ENCODE results near the gene SRGAP2B. TPM values are rescaled to one million over a fixed set of nuclear protein-coding genes. Genes with fewer than 3 reads are reported as not detected.
"Not testable (repeated sequence)": the region's sequence is repeated elsewhere in the genome, so short reads cannot be mapped to it uniquely, and the experiment has no call there.

Gene SRGAP2B
- total RNA-seq, 1 experiment from 2014 or later = 23.5 TPM

GRCh38 chr1:145123062-145123395, 27.9 kb upstream of the SRGAP2B start:
- H2BK120ac ChIP-seq (ENCODE audit: low read depth, low read length, poor library complexity, severe bottlenecking); H3K79me2 ChIP-seq (ENCODE audit: insufficient read depth, low read length); H3K27ac Mint-ChIP-seq; H3K23me2 ChIP-seq (ENCODE audit: insufficient read length, low read depth, low read length, poor library complexity, severe bottlenecking); H3K9me3 Mint-ChIP-seq; H3K36me3 Mint-ChIP-seq (ENCODE audit: insufficient read depth in 1 of 3, low read depth in 3 of 3); H2AFZ ChIP-seq (ENCODE audit: low read length); H4K8ac ChIP-seq (replicated peaks; ENCODE audit: insufficient read length, low read depth, low read length); H2BK20ac ChIP-seq (ENCODE audit: low read depth, low read length, poor library complexity, severe bottlenecking); H4K5ac ChIP-seq (ENCODE audit: insufficient read length, low read depth, low read length); H3K27me3 Mint-ChIP-seq (ENCODE audit: low read depth); H3K14ac ChIP-seq (ENCODE audit: insufficient read depth, low read length); H3K79me1 ChIP-seq (ENCODE audit: insufficient read depth, low read depth, low read length, poor library complexity, severe bottlenecking); DNase-seq; H3K4me1 ChIP-seq (ENCODE audit: insufficient read depth, low read length); H3K27ac ChIP-seq (ENCODE audit: insufficient read length, low read depth, low read length); H4K91ac ChIP-seq (ENCODE audit: insufficient read length, low read depth, low read length); H3K56ac ChIP-seq (ENCODE audit: insufficient read length, low read depth, low read length); H3K18ac ChIP-seq (ENCODE audit: insufficient read length, low read depth, low read length); H3K23ac ChIP-seq (ENCODE audit: insufficient read length, low read depth, low read length); H3K27me3 ChIP-seq (ENCODE audit: insufficient read depth, low read length); H2BK15ac ChIP-seq (ENCODE audit: low read depth, low read length); H3K4me1 Mint-ChIP-seq; H3K4me2 ChIP-seq (ENCODE audit: insufficient read depth, insufficient read length, low read length); H2BK12ac ChIP-seq (ENCODE audit: insufficient read length, low read depth, low read length); H4K20me1 ChIP-seq (ENCODE audit: control insufficient read depth, insufficient read depth, insufficient read length); H2AK5ac ChIP-seq (ENCODE audit: insufficient read length, low read length); H2BK5ac ChIP-seq (ENCODE audit: insufficient read length, low read length); H3K4ac ChIP-seq (ENCODE audit: low read depth, low read length); H3K4me3 Mint-ChIP-seq; H3K9ac ChIP-seq (ENCODE audit: extremely low read depth, insufficient read length, low read length); H3K9me3 ChIP-seq (ENCODE audit: control insufficient read depth, low read depth, low read length); H3T11ph ChIP-seq (ENCODE audit: low read length): not testable (repeated sequence)
- WGBS (ENCODE audit: extremely low coverage, insufficient read length, low lambda C conversion rate) = no CpG with 5 or more reads among the region's 1 CpG

GRCh38 chr1:145122344-145123061, 27.4 kb upstream of the SRGAP2B start:
- not testable (repeated sequence) for H3K36me3 Mint-ChIP-seq (ENCODE audit: insufficient read depth in 1 of 3, low read depth in 3 of 3); H4K8ac ChIP-seq (replicated peaks; ENCODE audit: insufficient read length, low read depth, low read length); H4K91ac ChIP-seq (ENCODE audit: insufficient read length, low read depth, low read length); H2BK20ac ChIP-seq (ENCODE audit: low read depth, low read length, poor library complexity, severe bottlenecking); DNase-seq; H3K4me1 ChIP-seq (ENCODE audit: insufficient read depth, low read length); H3K27ac ChIP-seq (ENCODE audit: insufficient read length, low read depth, low read length); H3K18ac ChIP-seq (ENCODE audit: insufficient read length, low read depth, low read length); H3K4ac ChIP-seq (ENCODE audit: low read depth, low read length); H4K20me1 ChIP-seq (ENCODE audit: control insufficient read depth, insufficient read depth, insufficient read length); H3K9ac ChIP-seq (ENCODE audit: extremely low read depth, insufficient read length, low read length); H3K23me2 ChIP-seq (ENCODE audit: insufficient read length, low read depth, low read length, poor library complexity, severe bottlenecking); H2BK5ac ChIP-seq (ENCODE audit: insufficient read length, low read length); H3K27ac Mint-ChIP-seq; H3K14ac ChIP-seq (ENCODE audit: insufficient read depth, low read length); H3T11ph ChIP-seq (ENCODE audit: low read length); H4K5ac ChIP-seq (ENCODE audit: insufficient read length, low read depth, low read length); H3K56ac ChIP-seq (ENCODE audit: insufficient read length, low read depth, low read length); H3K27me3 Mint-ChIP-seq (ENCODE audit: low read depth); H3K4me1 Mint-ChIP-seq; H2BK120ac ChIP-seq (ENCODE audit: low read depth, low read length, poor library complexity, severe bottlenecking); H3K27me3 ChIP-seq (ENCODE audit: insufficient read depth, low read length); H3K79me1 ChIP-seq (ENCODE audit: insufficient read depth, low read depth, low read length, poor library complexity, severe bottlenecking); H2BK12ac ChIP-seq (ENCODE audit: insufficient read length, low read depth, low read length); H3K9me3 ChIP-seq (ENCODE audit: control insufficient read depth, low read depth, low read length); H3K9me3 Mint-ChIP-seq; H3K4me3 Mint-ChIP-seq; H3K79me2 ChIP-seq (ENCODE audit: insufficient read depth, low read length); H3K4me2 ChIP-seq (ENCODE audit: insufficient read depth, insufficient read length, low read length); H3K23ac ChIP-seq (ENCODE audit: insufficient read length, low read depth, low read length); H2AK5ac ChIP-seq (ENCODE audit: insufficient read length, low read length); H2BK15ac ChIP-seq (ENCODE audit: low read depth, low read length); H2AFZ ChIP-seq (ENCODE audit: low read length)
- WGBS (ENCODE audit: extremely low coverage, insufficient read length, low lambda C conversion rate) = no CpG with 5 or more reads among the region's 7 CpGs

Measured in H9 (cell line).